Body of pancreas (tissue), 4 donors: ENCODE data around the gene PRPF31. TPM values are rescaled to one million over a fixed set of nuclear protein-coding genes. Genes with fewer than 3 reads are reported as not detected.
A peak's percentile ranks its signal among the peaks of the same experiment; 100 is the strongest.

Experiments
- ATAC-seq: fragments of 150-250 bp; one replicate; pipeline ENCODE4 v1.9.1; 2016
- DNase-seq, 4 donors: peaks; one replicate each; pipeline ENCODE4 v3.0.0-alpha.2; 2019
- H3K27ac ChIP-seq, 4 donors: fragments of 200-600 bp; sonication (generic); 1 replicate in 3 of 4; 2 replicates in 1 of 4; pipeline versions ENCODE4 v1.5.1 to v1.6.1; 2016 to 2019; ENCODE audit warnings: mild to moderate bottlenecking in 1 of 4, mixed read lengths in 1 of 4, moderate library complexity in 1 of 4
- H3K27me3 ChIP-seq, 2 donors: fragments of 200-600 bp; sonication (generic); one replicate each; pipeline ENCODE4 v1.6.0; 2016; ENCODE audit warnings: mild to moderate bottlenecking in 1 of 2
- H3K36me3 ChIP-seq, 2 donors: fragments of 200-600 bp; sonication (generic); replicated peaks in 1 of 2; 2 replicates each; pipeline ENCODE4 v1.5.1; 2016; ENCODE audit warnings: low read depth in 2 of 2; ENCODE audit not compliant: insufficient read depth in 1 of 2
- H3K4me1 ChIP-seq: fragments of 200-600 bp; sonication (generic); one replicate; pipeline ENCODE4 v1.6.0; 2016
- H3K4me3 ChIP-seq, 2 donors: fragments of 200-600 bp; sonication (generic); 1 replicate in 1 of 2; 2 replicates in 1 of 2; pipeline ENCODE4 v1.5.1; 2016 to 2019
- H3K9me3 ChIP-seq, 3 donors: fragments of 200-600 bp; sonication (generic); 1 replicate in 2 of 3; 2 replicates in 1 of 3; pipeline ENCODE4 v1.5.1; 2016
- CTCF ChIP-seq, 7 experiments: fragments of 450-650 bp in 4 of 7; fragments of 200-600 bp in 3 of 7; sonication (generic) in 3 of 7; IDR thresholded peaks; one replicate each; pipeline ENCODE4 v1.5.1; 2016 to 2019; ENCODE audit warnings: antibody characterized with exemption in 7 of 7
- POLR2A ChIP-seq, 3 donors: fragments of 450-650 bp; IDR thresholded peaks; one replicate each; pipeline ENCODE4 v1.6.1; 2016; ENCODE audit warnings: antibody characterized with exemption in 3 of 3, mild to moderate bottlenecking in 2 of 3
- WGBS, 2 donors: methylation state at CpG; one replicate each; pipeline ENCODE4 v1.1.5; 2017; 5-methylcytosine and 5-hydroxymethylcytosine counted together
- intact Hi-C: fragments of 100-400 bp; cut with DNase I; formaldehyde crosslinking; loops from one replicate; pipeline ENCODE4 v1.15.1; 2023
- total RNA-seq, 2 donors: library from RNA; depleted of rRNA; stranded (reverse); fragments of >200 nt; gene quantifications; one replicate each; pipeline ENCODE4 v1.1.0, GENCODE V29; 2016

PRPF31 gene
- total RNA-seq, 2 donors from 2014 or later, result 17.8 to 24.1 TPM

DNA sequence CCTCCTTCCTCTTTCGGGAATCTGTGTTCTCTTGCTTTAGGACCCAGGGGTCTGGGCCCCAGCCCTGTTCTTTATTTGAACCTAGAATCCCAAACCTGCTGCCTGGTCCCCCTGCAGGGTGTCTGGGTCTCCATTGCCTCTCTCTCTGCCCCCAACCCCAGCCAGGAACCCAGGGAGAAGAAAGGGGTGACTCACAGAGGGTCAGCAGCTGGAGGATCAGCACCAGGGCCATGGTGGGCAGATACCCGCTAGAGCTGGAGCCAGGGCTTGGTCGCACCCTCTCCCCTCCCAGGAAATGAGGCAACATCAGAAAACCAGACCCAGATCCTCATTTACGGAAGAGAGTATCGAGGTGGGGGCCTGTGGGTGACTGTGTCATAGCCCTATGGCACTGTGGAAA is 15.0 kb upstream of the PRPF31 start, which contains the start of gene OSCAR:
Gene OSCAR, minus strand, starts transcription at position 243 of the 400 bp plus-strand sequence. Its CDS starts 11 bp downstream, at position 232.
- ATAC-seq (no peak), DNase-seq (peak in 1 of 4 donors; percentile 50)
- H3K36me3 ChIP-seq, result no peaks in the 10 kb centered on the region
- no peaks in the 10 kb centered on the region for H3K9me3 ChIP-seq
- H3K27ac ChIP-seq, result peak within 1 kb of the TSS in 1 of 4 donors; percentile 7
- H3K4me3 ChIP-seq, result no peak within 1 kb of the TSS
- H3K4me1 ChIP-seq, result peaks cover 26% of the 10 kb centered on the region
- H3K27me3 ChIP-seq, result peaks cover 0 to 12% of the 10 kb centered on the region in 2 donors
- WGBS, 2 donors, result 41 to 70% methylated on average over 5 of the region's 5 CpGs
- TF ChIP-seq POLR2A (IDR thresholded peaks at IDR 0.05) (no peak), CTCF (IDR thresholded peaks at IDR 0.05) (no peak)
- intact Hi-C loops, result no loop called here

- H3K36me3 ChIP-seq, result peaks cover 8 to 10% of the 10 kb centered on the region in 2 donors
- H3K4me1 ChIP-seq, result peaks cover 20% of the 10 kb centered on the region
- H3K4me3 ChIP-seq, result peak within 1 kb of the TSS; percentile 81 to 97
- 1 to 6% methylated on average over 21 to 46 of the region's 54 CpGs for WGBS, 2 donors
- DNase-seq, result peak; percentile 98 to 99 (median 99)
- H3K9me3 ChIP-seq, result no peaks in the 10 kb centered on the region
- peak within 1 kb of the TSS in 3 of 4 donors; percentile 54 to 59 (median 58) for H3K27ac ChIP-seq
- intact Hi-C loops, result no loop called here
- ATAC-seq, result peak; percentile 100
- TF ChIP-seq POLR2A (IDR thresholded peaks at IDR 0.05) (peak; percentile 16 to 73 (median 70)), CTCF (IDR thresholded peaks at IDR 0.05) (no peak)
- H3K27me3 ChIP-seq, result no peaks in the 10 kb centered on the region
Observed at GRCh38 chr19:54102421-54103169, 13.0 kb upstream of the PRPF31 start, which contains the start of gene NDUFA3. TSS of gene NDUFA3 (plus strand) at chr19:54102855. CDS start at chr19:54102879, 24 bp downstream.

DNA sequence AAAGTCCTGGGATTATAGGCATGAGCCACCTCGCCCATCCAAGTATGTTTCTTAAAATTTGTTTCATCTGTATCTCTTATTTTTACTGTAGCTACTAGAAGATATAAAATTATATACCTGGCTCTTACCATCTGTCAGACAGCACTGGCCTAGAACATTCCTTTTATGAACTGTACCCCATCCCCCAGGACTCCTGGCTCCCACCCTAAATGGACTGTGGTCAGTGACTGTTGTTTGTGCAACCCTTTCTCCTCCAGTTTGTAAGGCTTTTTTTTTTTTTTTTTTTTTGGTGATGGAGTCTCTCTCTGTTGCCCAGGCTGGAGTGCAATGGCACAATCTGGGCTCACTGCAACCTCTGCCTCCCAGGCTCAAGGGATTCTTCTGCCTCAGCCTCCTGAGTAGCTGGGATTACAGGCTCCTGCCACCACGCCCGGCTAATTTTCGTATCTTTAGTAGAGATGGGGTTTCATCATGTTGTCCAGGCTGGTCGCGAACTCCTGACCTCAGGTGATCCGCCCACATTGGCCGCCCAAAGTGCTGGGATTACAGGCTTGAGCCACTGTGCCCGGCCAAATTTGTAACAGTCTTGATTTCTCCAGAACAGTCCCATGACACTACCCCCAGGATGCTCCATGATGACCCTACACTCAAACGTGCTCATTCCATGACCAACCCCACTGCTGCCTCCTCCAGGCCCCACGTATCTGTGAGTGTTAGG is 10.4 kb upstream of the PRPF31 start:
- H3K4me3 ChIP-seq, result no peak overlapping the region
- TF ChIP-seq CTCF (IDR thresholded peaks at IDR 0.05), result no peak
- TF ChIP-seq POLR2A (IDR thresholded peaks at IDR 0.05), result no peak
- DNase-seq, result no peak
- peaks cover 10 to 24% of the 10 kb centered on the region in 2 donors for H3K36me3 ChIP-seq
- H3K9me3 ChIP-seq, result no peaks in the 10 kb centered on the region
- no peaks in the 10 kb centered on the region for H3K27me3 ChIP-seq
- intact Hi-C loops, result no loop called here
- ATAC-seq, result no peak
- no peak overlapping the region for H3K27ac ChIP-seq
- peaks cover 20% of the 10 kb centered on the region for H3K4me1 ChIP-seq
- WGBS, 2 donors, result 83 to 90% methylated on average over 5 to 11 of the region's 11 CpGs

DNA sequence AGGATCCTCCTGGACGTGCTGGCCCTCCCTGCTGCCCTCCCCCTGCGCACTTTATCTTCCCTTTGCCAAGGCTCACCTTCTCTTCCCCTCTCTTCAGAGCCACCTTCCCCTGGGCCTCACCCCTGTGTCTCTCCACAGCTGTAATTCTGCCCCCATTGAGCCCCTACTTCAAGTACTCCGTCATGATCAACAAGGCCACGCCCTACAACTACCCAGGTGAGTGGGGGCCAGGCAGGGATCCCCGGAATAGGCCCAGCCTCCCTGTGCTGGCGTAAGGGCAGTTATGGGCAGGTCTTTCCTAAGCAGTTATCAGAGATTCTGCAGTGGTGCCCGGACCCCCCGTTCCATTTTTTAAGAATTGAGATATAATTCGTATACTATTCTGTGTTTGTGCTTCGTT is 9.8 kb upstream of the PRPF31 start:
- H3K9me3 ChIP-seq, result no peaks in the 10 kb centered on the region
- peaks cover 20% of the 10 kb centered on the region for H3K4me1 ChIP-seq
- TF ChIP-seq POLR2A (IDR thresholded peaks at IDR 0.05) (no peak), CTCF (IDR thresholded peaks at IDR 0.05) (no peak)
- WGBS, 2 donors, result 89 to 92% methylated on average over 10 of the region's 10 CpGs
- peaks cover 10 to 24% of the 10 kb centered on the region in 2 donors for H3K36me3 ChIP-seq
- H3K27ac ChIP-seq, result no peak overlapping the region
- DNase-seq, result peak in 1 of 4 donors; percentile 8
- H3K4me3 ChIP-seq, result no peak overlapping the region
- no peak for ATAC-seq
- no peaks in the 10 kb centered on the region for H3K27me3 ChIP-seq
- intact Hi-C loops, result no loop called here
